ENCODE data around the gene TSR3.

The TSR3 gene

GRCh38 chr16:1344499-1344898, 7.2 kb downstream of the TSR3 start:
- TF ChIP-seq ZNF565 (CRISPR knock-in tag; conservative IDR thresholded peaks at IDR 0.05; ENCODE audit: low read depth) = no peak
- ATAC-seq = no peak

DNA sequence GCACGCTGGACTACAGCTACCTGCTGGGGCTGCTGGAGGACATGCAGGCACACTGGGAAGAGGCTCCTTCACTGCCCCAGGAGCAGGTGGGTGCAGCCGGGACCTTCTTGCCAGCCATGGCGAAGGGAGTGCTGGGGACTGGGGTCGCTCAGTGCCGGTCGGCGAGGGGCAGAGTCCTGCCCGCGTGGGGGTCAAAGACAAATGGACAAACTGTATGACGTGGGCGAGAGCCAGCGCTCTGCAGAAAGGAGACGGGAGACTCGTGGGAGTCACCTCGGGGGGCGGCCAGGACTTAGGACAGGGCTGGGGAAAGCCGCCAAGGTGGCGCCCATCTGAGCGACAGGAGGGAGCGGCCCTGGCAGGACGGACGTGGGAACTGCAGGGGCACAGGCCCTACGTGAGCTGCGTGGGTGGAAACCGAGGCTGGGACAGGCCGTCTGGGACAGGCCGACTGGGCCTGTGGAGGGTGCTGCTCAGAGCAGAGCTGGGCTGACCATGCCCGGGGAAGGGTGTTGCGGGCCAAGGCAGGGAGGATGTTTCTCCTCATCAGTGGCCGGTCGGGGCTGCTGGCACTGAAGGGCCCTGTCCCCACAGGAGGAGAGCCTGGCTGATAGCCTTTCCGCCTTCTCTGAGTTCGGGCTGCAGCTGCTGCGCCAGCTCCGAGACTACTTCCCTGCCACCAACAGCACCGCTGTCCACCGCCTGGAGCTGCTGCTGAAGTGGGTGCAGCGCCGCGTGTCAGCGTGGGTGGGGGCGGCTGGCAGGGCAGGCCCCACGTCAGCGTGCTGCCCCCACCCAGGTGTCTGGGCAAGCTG, 8.0 kb downstream of the TSR3 start:
- TF ChIP-seq TCF4 (CRISPR knock-in tag; IDR thresholded peaks at IDR 0.05; ENCODE audit: borderline replicate concordance) = no peak
- no peak for TF ChIP-seq ZNF8 (CRISPR knock-in tag; IDR thresholded peaks at IDR 0.05)
- no peak for TF ChIP-seq PATZ1 (CRISPR knock-in tag; IDR thresholded peaks at IDR 0.05; ENCODE audit: borderline replicate concordance)
- no peak for TF ChIP-seq CSDC2 (CRISPR knock-in tag; IDR thresholded peaks at IDR 0.05)
- TF ChIP-seq RARB (CRISPR knock-in tag; IDR thresholded peaks at IDR 0.05) = no peak
- TF ChIP-seq, protein P1, sequence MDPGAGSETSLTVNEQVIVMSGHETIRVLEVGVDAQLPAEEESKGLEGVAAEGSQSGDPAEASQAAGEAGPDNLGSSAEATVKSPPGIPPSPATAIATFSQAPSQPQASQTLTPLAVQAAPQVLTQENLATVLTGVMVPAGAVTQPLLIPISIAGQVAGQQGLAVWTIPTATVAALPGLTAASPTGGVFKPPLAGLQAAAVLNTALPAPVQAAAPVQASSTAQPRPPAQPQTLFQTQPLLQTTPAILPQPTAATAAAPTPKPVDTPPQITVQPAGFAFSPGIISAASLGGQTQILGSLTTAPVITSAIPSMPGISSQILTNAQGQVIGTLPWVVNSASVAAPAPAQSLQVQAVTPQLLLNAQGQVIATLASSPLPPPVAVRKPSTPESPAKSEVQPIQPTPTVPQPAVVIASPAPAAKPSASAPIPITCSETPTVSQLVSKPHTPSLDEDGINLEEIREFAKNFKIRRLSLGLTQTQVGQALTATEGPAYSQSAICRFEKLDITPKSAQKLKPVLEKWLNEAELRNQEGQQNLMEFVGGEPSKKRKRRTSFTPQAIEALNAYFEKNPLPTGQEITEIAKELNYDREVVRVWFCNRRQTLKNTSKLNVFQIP (CRISPR knock-in tag; IDR thresholded peaks at IDR 0.05; ENCODE audit: borderline replicate concordance, low read depth) = no peak
- no peak for TF ChIP-seq ESRRG (CRISPR knock-in tag; IDR thresholded peaks at IDR 0.05)
- TF ChIP-seq ZC3H10 (CRISPR knock-in tag; IDR thresholded peaks at IDR 0.05) = no peak
- TF ChIP-seq ARNTL (CRISPR knock-in tag; IDR thresholded peaks at IDR 0.05; ENCODE audit: borderline replicate concordance, low read depth) = no peak
- TF ChIP-seq, protein P2, sequence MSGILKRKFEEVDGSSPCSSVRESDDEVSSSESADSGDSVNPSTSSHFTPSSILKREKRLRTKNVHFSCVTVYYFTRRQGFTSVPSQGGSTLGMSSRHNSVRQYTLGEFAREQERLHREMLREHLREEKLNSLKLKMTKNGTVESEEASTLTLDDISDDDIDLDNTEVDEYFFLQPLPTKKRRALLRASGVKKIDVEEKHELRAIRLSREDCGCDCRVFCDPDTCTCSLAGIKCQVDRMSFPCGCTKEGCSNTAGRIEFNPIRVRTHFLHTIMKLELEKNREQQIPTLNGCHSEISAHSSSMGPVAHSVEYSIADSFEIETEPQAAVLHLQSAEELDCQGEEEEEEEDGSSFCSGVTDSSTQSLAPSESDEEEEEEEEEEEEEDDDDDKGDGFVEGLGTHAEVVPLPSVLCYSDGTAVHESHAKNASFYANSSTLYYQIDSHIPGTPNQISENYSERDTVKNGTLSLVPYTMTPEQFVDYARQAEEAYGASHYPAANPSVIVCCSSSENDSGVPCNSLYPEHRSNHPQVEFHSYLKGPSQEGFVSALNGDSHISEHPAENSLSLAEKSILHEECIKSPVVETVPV (CRISPR knock-in tag; IDR thresholded peaks at IDR 0.05) = no peak
- TF ChIP-seq, protein P3, sequence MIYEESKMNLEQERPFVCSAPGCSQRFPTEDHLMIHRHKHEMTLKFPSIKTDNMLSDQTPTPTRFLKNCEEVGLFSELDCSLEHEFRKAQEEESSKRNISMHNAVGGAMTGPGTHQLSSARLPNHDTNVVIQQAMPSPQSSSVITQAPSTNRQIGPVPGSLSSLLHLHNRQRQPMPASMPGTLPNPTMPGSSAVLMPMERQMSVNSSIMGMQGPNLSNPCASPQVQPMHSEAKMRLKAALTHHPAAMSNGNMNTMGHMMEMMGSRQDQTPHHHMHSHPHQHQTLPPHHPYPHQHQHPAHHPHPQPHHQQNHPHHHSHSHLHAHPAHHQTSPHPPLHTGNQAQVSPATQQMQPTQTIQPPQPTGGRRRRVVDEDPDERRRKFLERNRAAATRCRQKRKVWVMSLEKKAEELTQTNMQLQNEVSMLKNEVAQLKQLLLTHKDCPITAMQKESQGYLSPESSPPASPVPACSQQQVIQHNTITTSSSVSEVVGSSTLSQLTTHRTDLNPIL (CRISPR knock-in tag; IDR thresholded peaks at IDR 0.05; ENCODE audit: low read depth) = no peak
- no peak for TF ChIP-seq ISL1 (CRISPR knock-in tag; IDR thresholded peaks at IDR 0.05)
- no peak for TF ChIP-seq BACH2 (CRISPR knock-in tag; IDR thresholded peaks at IDR 0.05; ENCODE audit: borderline replicate concordance)
- TF ChIP-seq SNAI2 (CRISPR knock-in tag; IDR thresholded peaks at IDR 0.05) = no peak
- TF ChIP-seq TOX (CRISPR knock-in tag; IDR thresholded peaks at IDR 0.05; ENCODE audit: borderline replicate concordance) = no peak
- TF ChIP-seq ZFP3 (CRISPR knock-in tag; IDR thresholded peaks at IDR 0.05) = no peak
- no peak for TF ChIP-seq ZNF70 (CRISPR knock-in tag; IDR thresholded peaks at IDR 0.05)
- peak; percentile 14 for ATAC-seq

- TF ChIP-seq SNAI2 (CRISPR knock-in tag; IDR thresholded peaks at IDR 0.05) = no peak
- TF ChIP-seq, protein P4, sequence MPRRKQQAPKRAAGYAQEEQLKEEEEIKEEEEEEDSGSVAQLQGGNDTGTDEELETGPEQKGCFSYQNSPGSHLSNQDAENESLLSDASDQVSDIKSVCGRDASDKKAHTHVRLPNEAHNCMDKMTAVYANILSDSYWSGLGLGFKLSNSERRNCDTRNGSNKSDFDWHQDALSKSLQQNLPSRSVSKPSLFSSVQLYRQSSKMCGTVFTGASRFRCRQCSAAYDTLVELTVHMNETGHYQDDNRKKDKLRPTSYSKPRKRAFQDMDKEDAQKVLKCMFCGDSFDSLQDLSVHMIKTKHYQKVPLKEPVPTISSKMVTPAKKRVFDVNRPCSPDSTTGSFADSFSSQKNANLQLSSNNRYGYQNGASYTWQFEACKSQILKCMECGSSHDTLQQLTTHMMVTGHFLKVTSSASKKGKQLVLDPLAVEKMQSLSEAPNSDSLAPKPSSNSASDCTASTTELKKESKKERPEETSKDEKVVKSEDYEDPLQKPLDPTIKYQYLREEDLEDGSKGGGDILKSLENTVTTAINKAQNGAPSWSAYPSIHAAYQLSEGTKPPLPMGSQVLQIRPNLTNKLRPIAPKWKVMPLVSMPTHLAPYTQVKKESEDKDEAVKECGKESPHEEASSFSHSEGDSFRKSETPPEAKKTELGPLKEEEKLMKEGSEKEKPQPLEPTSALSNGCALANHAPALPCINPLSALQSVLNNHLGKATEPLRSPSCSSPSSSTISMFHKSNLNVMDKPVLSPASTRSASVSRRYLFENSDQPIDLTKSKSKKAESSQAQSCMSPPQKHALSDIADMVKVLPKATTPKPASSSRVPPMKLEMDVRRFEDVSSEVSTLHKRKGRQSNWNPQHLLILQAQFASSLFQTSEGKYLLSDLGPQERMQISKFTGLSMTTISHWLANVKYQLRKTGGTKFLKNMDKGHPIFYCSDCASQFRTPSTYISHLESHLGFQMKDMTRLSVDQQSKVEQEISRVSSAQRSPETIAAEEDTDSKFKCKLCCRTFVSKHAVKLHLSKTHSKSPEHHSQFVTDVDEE (CRISPR knock-in tag; IDR thresholded peaks at IDR 0.05) = no peak
- TF ChIP-seq RARB (CRISPR knock-in tag; IDR thresholded peaks at IDR 0.05) = no peak
- peak; percentile 93 for ATAC-seq
These were observed 8.9 kb downstream of the TSR3 start for GRCh38 chr16:1342526-1343427.
